DOHH2 (cell line): ENCODE results near the gene KLK13.

Source experiments
- H3F3A ChIP-seq: fragments of 200-600 bp; sonication (generic), shearing (Covaris generic); 2 replicates; pipeline ENCODE4 v1.6.0; 2016; ENCODE audit warnings: antibody characterized with exemption, mild to moderate bottlenecking; ENCODE audit not compliant: control insufficient read depth, insufficient read depth
- H3K27ac ChIP-seq: fragments of 200-600 bp; sonication (generic); 2 replicates; pipeline ENCODE4 v1.5.1; 2014; ENCODE audit warnings: low read depth, mild to moderate bottlenecking, low read length, moderate library complexity
- H3K27me3 ChIP-seq: fragments of 200-600 bp; sonication (generic); 2 replicates; pipeline ENCODE4 v1.6.1; 2014; ENCODE audit warnings: mild to moderate bottlenecking, low read length, mixed read lengths; ENCODE audit not compliant: control insufficient read depth
- H3K36me3 ChIP-seq: fragments of 200-600 bp; sonication (generic); 2 replicates; pipeline ENCODE4 v1.6.1; 2014; ENCODE audit warnings: mild to moderate bottlenecking, low read length, moderate library complexity, mixed read lengths; ENCODE audit not compliant: control insufficient read depth
- H3K4me1 ChIP-seq: fragments of 200-600 bp; sonication (generic); 2 replicates; pipeline ENCODE4 v1.6.1; 2014; ENCODE audit warnings: mild to moderate bottlenecking, low read length, mixed read lengths; ENCODE audit not compliant: control insufficient read depth
- H3K4me2 ChIP-seq: fragments of 200-600 bp; sonication (generic); 2 replicates; pipeline ENCODE4 v1.6.0; 2014; ENCODE audit warnings: mild to moderate bottlenecking, low read length, moderate library complexity
- H3K4me3 ChIP-seq: fragments of 200-600 bp; sonication (generic); 2 replicates; pipeline ENCODE4 v1.5.1; 2014; ENCODE audit warnings: mild to moderate bottlenecking, low read length, mixed read lengths
- H3K79me2 ChIP-seq: fragments of 200-600 bp; sonication (generic); 2 replicates; pipeline ENCODE4 v1.6.1; 2014; ENCODE audit warnings: mild to moderate bottlenecking, low read length, mixed read lengths; ENCODE audit not compliant: control insufficient read depth
- H3K9me2 ChIP-seq: fragments of 200-600 bp; sonication (generic); replicated peaks from 2 replicates; pipeline ENCODE4 v1.6.1; 2014; ENCODE audit warnings: mild to moderate bottlenecking, low read length, mixed read lengths; ENCODE audit not compliant: control insufficient read depth
- H3K9me3 ChIP-seq: fragments of 200-600 bp; sonication (generic); 2 replicates; pipeline ENCODE4 v1.6.1; 2014; ENCODE audit warnings: antibody characterized with exemption, low read length, mixed read lengths; ENCODE audit not compliant: control insufficient read depth, insufficient read depth
- H4K20me1 ChIP-seq: fragments of 200-600 bp; sonication (generic); 2 replicates; pipeline ENCODE4 v1.6.0; 2014; ENCODE audit warnings: low read depth, mild to moderate bottlenecking, antibody characterized with exemption, low read length, moderate library complexity; ENCODE audit not compliant: control insufficient read depth, insufficient read depth
- EZH2phosphoT487 ChIP-seq: fragments of 200-600 bp; sonication (generic); IDR thresholded peaks from 2 replicates; pipeline ENCODE4 v1.6.1; 2017; ENCODE audit warnings: borderline replicate concordance, mild to moderate bottlenecking, antibody characterized with exemption, low read length, moderate library complexity, mixed read lengths
- TF ChIP-seq, protein P1 (sequence below): fragments of 200-600 bp; sonication (generic); IDR thresholded peaks from one replicate; pipeline ENCODE4 v1.5.1; 2014; ENCODE audit warnings: antibody characterized with exemption, mild to moderate bottlenecking, low read depth, low read length; ENCODE audit not compliant: poor library complexity, severe bottlenecking

Gene KLK13

GRCh38 chr19:51101171-51101865 lies 36.4 kb upstream of the KLK13 start:
- no peaks in the 10 kb centered on the region for H3F3A ChIP-seq
- H3K79me2 ChIP-seq, result peaks cover 30% of the 10 kb centered on the region
- peaks cover 49% of the 10 kb centered on the region for H3K36me3 ChIP-seq
- no peak overlapping the region for H3K4me2 ChIP-seq
- H3K27me3 ChIP-seq, result no peaks in the 10 kb centered on the region
- TF ChIP-seq, protein P1, sequence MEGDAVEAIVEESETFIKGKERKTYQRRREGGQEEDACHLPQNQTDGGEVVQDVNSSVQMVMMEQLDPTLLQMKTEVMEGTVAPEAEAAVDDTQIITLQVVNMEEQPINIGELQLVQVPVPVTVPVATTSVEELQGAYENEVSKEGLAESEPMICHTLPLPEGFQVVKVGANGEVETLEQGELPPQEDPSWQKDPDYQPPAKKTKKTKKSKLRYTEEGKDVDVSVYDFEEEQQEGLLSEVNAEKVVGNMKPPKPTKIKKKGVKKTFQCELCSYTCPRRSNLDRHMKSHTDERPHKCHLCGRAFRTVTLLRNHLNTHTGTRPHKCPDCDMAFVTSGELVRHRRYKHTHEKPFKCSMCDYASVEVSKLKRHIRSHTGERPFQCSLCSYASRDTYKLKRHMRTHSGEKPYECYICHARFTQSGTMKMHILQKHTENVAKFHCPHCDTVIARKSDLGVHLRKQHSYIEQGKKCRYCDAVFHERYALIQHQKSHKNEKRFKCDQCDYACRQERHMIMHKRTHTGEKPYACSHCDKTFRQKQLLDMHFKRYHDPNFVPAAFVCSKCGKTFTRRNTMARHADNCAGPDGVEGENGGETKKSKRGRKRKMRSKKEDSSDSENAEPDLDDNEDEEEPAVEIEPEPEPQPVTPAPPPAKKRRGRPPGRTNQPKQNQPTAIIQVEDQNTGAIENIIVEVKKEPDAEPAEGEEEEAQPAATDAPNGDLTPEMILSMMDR, result no peak
- no peak for TF ChIP-seq EZH2phosphoT487
- H3K27ac ChIP-seq, result no peak overlapping the region
- H3K9me2 ChIP-seq, result no peaks in the 10 kb centered on the region
- no peaks in the 10 kb centered on the region for H4K20me1 ChIP-seq
- no peak overlapping the region for H3K4me3 ChIP-seq
- H3K9me3 ChIP-seq, result no peaks in the 10 kb centered on the region
- H3K4me1 ChIP-seq, result peaks cover 6% of the 10 kb centered on the region

DNA sequence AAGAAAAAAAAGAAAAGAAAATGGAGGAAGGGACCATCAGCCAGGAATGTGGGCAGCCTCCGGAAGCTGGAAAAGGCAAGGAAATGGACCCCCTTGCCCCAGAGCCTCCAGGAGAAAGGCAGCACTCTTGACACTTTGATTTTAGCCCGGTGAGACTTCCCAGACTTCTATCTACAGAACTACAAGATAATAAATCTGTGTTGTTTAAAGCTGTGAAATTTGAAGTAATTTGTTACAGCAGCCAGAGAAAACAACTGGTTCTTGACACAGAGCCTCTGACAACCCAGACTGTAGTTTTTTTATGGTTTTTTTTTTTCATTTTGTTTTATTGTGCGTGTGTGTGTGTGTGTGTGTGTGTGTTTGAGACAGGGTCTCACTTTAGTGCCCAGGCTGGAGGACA lies 35.7 kb upstream of the KLK13 start:
- peaks cover 23% of the 10 kb centered on the region for H3K79me2 ChIP-seq
- no peak overlapping the region for H3K27ac ChIP-seq
- H3K4me3 ChIP-seq, result no peak overlapping the region
- no peaks in the 10 kb centered on the region for H3K27me3 ChIP-seq
- no peak overlapping the region for H3K4me2 ChIP-seq
- H4K20me1 ChIP-seq, result no peaks in the 10 kb centered on the region
- H3K9me3 ChIP-seq, result no peaks in the 10 kb centered on the region
- TF ChIP-seq, protein P1, result no peak
- no peak for TF ChIP-seq EZH2phosphoT487
- peaks cover 46% of the 10 kb centered on the region for H3K36me3 ChIP-seq
- H3K9me2 ChIP-seq, result no peaks in the 10 kb centered on the region
- no peaks in the 10 kb centered on the region for H3F3A ChIP-seq
- peaks cover 6% of the 10 kb centered on the region for H3K4me1 ChIP-seq

- no peaks in the 10 kb centered on the region for H3F3A ChIP-seq
- H3K9me2 ChIP-seq, result no peaks in the 10 kb centered on the region
- H3K27ac ChIP-seq, result no peak overlapping the region
- H3K4me2 ChIP-seq, result no peak overlapping the region
- H3K9me3 ChIP-seq, result no peaks in the 10 kb centered on the region
- H3K27me3 ChIP-seq, result no peaks in the 10 kb centered on the region
- H3K4me3 ChIP-seq, result no peak overlapping the region
- peaks cover 6% of the 10 kb centered on the region for H3K4me1 ChIP-seq
- TF ChIP-seq, protein P1, result no peak
- TF ChIP-seq EZH2phosphoT487, result no peak
- H3K36me3 ChIP-seq, result peaks cover 36% of the 10 kb centered on the region
- H4K20me1 ChIP-seq, result no peaks in the 10 kb centered on the region
- peaks cover 11% of the 10 kb centered on the region for H3K79me2 ChIP-seq
These were observed 34.1 kb upstream of the KLK13 start for GRCh38 chr19:51099047-51099382.
